ENCODE data around the gene CCDC192.

DNA sequence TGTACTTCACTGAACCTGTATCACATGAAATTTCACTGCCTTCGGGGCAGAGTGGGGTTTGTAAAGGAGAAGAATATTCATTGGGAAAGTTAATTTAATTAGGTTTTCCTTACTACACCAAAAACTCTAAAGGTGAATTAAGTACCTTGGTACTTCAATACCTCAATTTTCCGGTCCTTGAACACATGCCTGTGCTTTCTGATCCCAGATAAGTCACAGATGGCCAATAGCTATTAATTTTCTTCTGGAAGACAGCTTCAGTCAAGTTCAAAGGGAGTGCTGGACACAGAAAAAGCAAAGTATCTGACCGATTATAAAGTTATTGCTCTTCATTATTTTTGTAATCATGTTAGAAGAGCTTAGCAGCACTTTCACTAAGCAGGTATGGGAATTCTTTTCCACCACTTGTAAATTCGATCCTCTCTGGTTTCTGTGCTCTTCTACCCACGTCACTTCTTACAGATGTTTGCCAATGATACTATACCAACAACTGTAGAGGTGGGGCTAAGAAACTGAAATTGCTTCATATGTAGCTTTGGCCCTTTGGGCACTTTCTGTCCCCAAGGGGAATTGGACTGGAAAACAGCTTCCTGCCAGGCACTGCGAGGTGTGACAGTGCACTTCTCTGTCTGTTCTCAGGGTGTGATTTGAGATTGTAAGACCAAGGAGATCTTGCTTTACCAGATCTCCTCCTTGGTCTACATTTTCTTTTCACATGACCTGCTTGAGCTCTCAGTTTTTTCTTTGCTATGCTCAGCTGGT, 164.0 kb downstream of the CCDC192 start:
- TF ChIP-seq, protein P1, sequence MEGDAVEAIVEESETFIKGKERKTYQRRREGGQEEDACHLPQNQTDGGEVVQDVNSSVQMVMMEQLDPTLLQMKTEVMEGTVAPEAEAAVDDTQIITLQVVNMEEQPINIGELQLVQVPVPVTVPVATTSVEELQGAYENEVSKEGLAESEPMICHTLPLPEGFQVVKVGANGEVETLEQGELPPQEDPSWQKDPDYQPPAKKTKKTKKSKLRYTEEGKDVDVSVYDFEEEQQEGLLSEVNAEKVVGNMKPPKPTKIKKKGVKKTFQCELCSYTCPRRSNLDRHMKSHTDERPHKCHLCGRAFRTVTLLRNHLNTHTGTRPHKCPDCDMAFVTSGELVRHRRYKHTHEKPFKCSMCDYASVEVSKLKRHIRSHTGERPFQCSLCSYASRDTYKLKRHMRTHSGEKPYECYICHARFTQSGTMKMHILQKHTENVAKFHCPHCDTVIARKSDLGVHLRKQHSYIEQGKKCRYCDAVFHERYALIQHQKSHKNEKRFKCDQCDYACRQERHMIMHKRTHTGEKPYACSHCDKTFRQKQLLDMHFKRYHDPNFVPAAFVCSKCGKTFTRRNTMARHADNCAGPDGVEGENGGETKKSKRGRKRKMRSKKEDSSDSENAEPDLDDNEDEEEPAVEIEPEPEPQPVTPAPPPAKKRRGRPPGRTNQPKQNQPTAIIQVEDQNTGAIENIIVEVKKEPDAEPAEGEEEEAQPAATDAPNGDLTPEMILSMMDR (conservative IDR thresholded peaks at IDR 0.05; ENCODE audit: low read depth in 2 of 2), result no peak
- TF ChIP-seq CREB1 (CRISPR knock-in tag; IDR thresholded peaks at IDR 0.05; ENCODE audit: low read depth), result no peak
- TF ChIP-seq EZH2phosphoT487 (IDR thresholded peaks at IDR 0.05; ENCODE audit: unreplicated experiment), result no peak
- no peak for TF ChIP-seq REST (IDR thresholded peaks at IDR 0.05; ENCODE audit: unreplicated experiment)
- no peak for TF ChIP-seq POLR2AphosphoS5 (IDR thresholded peaks at IDR 0.05; ENCODE audit: low read depth)
- no peak for TF ChIP-seq NANOG (IDR thresholded peaks at IDR 0.05; ENCODE audit: borderline replicate concordance)
- no peak for TF ChIP-seq JUNB (IDR thresholded peaks at IDR 0.05; ENCODE audit: unreplicated experiment)
- TF ChIP-seq EZH2 (IDR thresholded peaks at IDR 0.05; ENCODE audit: low read depth, unreplicated experiment), result no peak
- TF ChIP-seq STAT1 (IDR thresholded peaks at IDR 0.05; ENCODE audit: unreplicated experiment), result no peak
- TF ChIP-seq ZNF331 (CRISPR knock-in tag; IDR thresholded peaks at IDR 0.05; ENCODE audit: low read depth), result no peak
- no peak for TF ChIP-seq ZNF114 (CRISPR knock-in tag; IDR thresholded peaks at IDR 0.05)
- TF ChIP-seq, protein P2, sequence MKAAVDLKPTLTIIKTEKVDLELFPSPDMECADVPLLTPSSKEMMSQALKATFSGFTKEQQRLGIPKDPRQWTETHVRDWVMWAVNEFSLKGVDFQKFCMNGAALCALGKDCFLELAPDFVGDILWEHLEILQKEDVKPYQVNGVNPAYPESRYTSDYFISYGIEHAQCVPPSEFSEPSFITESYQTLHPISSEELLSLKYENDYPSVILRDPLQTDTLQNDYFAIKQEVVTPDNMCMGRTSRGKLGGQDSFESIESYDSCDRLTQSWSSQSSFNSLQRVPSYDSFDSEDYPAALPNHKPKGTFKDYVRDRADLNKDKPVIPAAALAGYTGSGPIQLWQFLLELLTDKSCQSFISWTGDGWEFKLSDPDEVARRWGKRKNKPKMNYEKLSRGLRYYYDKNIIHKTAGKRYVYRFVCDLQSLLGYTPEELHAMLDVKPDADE (IDR thresholded peaks at IDR 0.05), result no peak
